H9 (cell line): Measurements from ENCODE around the gene NKPD1. TPM values are rescaled to one million over a fixed set of nuclear protein-coding genes. Genes with fewer than 3 reads are reported as not detected.

Experiments used
- DNase-seq: peaks from one replicate; pipeline ENCODE4 v3.0.0-alpha.2; 2017
- H2AFZ ChIP-seq: one replicate; pipeline ENCODE4 v1.6.1; 2013; ENCODE audit warnings: mild to moderate bottlenecking, low read length, control low read depth, moderate library complexity
- H2AK5ac ChIP-seq: 2 replicates; pipeline ENCODE4 v1.6.1; 2013; ENCODE audit warnings: low read length, control low read depth, mixed read lengths; ENCODE audit not compliant: insufficient read length
- H2BK120ac ChIP-seq: one replicate; pipeline ENCODE4 v1.6.1; 2013; ENCODE audit warnings: low read depth, mild to moderate bottlenecking, low read length, control low read depth, inconsistent platforms; ENCODE audit not compliant: poor library complexity, severe bottlenecking
- H2BK12ac ChIP-seq: 2 replicates; pipeline ENCODE4 v1.6.1; 2013; ENCODE audit warnings: low read length, control low read depth, mixed read lengths, low read depth; ENCODE audit not compliant: insufficient read length
- H2BK15ac ChIP-seq: 2 replicates; pipeline ENCODE4 v1.6.1; 2013; ENCODE audit warnings: low read depth, low read length, control low read depth
- H2BK20ac ChIP-seq: one replicate; pipeline ENCODE4 v1.6.1; 2013; ENCODE audit warnings: low read depth, mild to moderate bottlenecking, low read length, control low read depth, inconsistent platforms; ENCODE audit not compliant: poor library complexity, severe bottlenecking
- H2BK5ac ChIP-seq: 2 replicates; pipeline ENCODE4 v1.6.1; 2013; ENCODE audit warnings: low read length, control low read depth, mixed read lengths; ENCODE audit not compliant: insufficient read length
- H3K14ac ChIP-seq: 2 replicates; pipeline ENCODE4 v1.6.1; 2013; ENCODE audit warnings: low read length, control low read depth; ENCODE audit not compliant: insufficient read depth
- H3K18ac ChIP-seq: 2 replicates; pipeline ENCODE4 v1.6.1; 2013; ENCODE audit warnings: low read depth, mild to moderate bottlenecking, mixed read lengths, low read length, control low read depth; ENCODE audit not compliant: insufficient read length
- H3K23ac ChIP-seq: 2 replicates; pipeline ENCODE4 v1.6.1; 2013; ENCODE audit warnings: low read length, control low read depth, mixed read lengths, low read depth; ENCODE audit not compliant: insufficient read length
- H3K23me2 ChIP-seq: 2 replicates; pipeline ENCODE4 v1.6.1; 2013; ENCODE audit warnings: low read depth, mild to moderate bottlenecking, mixed read lengths, low read length, control low read depth; ENCODE audit not compliant: insufficient read length, poor library complexity, severe bottlenecking
- H3K27ac ChIP-seq: 2 replicates; pipeline ENCODE4 v1.5.1; 2013; ENCODE audit warnings: low read length, control low read depth, mixed read lengths, low read depth; ENCODE audit not compliant: insufficient read length
- H3K27me3 ChIP-seq: 2 replicates; pipeline ENCODE4 v1.6.1; 2013; ENCODE audit warnings: low read length, control low read depth, inconsistent platforms; ENCODE audit not compliant: insufficient read depth
- H3K4ac ChIP-seq: 2 replicates; pipeline ENCODE4 v1.6.1; 2013; ENCODE audit warnings: low read depth, mild to moderate bottlenecking, control low read depth, inconsistent platforms, low read length, moderate library complexity
- H3K4me1 ChIP-seq: 2 replicates; pipeline ENCODE4 v1.6.1; 2013; ENCODE audit warnings: low read length, control low read depth, inconsistent platforms; ENCODE audit not compliant: insufficient read depth
- H3K4me2 ChIP-seq: 2 replicates; pipeline ENCODE4 v1.6.1; 2013; ENCODE audit warnings: low read length, control low read depth, mixed read lengths; ENCODE audit not compliant: insufficient read length, insufficient read depth
- H3K56ac ChIP-seq: 2 replicates; pipeline ENCODE4 v1.6.1; 2013; ENCODE audit warnings: low read depth, mild to moderate bottlenecking, mixed read lengths, low read length, control low read depth; ENCODE audit not compliant: insufficient read length
- H3K79me1 ChIP-seq: 2 replicates; pipeline ENCODE4 v1.6.1; 2013; ENCODE audit warnings: low read depth, mild to moderate bottlenecking, moderate library complexity, low read length, control low read depth, inconsistent platforms; ENCODE audit not compliant: insufficient read depth, poor library complexity, severe bottlenecking
- H3K79me2 ChIP-seq: 2 replicates; pipeline ENCODE4 v1.6.1; 2013; ENCODE audit warnings: low read length, control low read depth, inconsistent platforms; ENCODE audit not compliant: insufficient read depth
- H3K9ac ChIP-seq: 2 replicates; pipeline ENCODE4 v1.6.1; 2013; ENCODE audit warnings: low read length, control low read depth, mixed read lengths; ENCODE audit not compliant: insufficient read length; ENCODE audit errors: extremely low read depth
- H3K9me3 ChIP-seq: one replicate; pipeline ENCODE4 v1.6.1; 2013; ENCODE audit warnings: low read depth, low read length, inconsistent platforms; ENCODE audit not compliant: control insufficient read depth
- H3T11ph ChIP-seq: one replicate; pipeline ENCODE4 v1.6.1; 2013; ENCODE audit warnings: mild to moderate bottlenecking, low read length, control low read depth, inconsistent platforms
- H4K20me1 ChIP-seq: one replicate; pipeline ENCODE4 v1.6.1; 2013; ENCODE audit not compliant: control insufficient read depth, insufficient read length, insufficient read depth
- H4K5ac ChIP-seq: 2 replicates; pipeline ENCODE4 v1.6.1; 2013; ENCODE audit warnings: low read depth, mild to moderate bottlenecking, mixed read lengths, low read length, control low read depth; ENCODE audit not compliant: insufficient read length
- H4K8ac ChIP-seq: replicated peaks from 2 replicates; pipeline ENCODE4 v1.6.1; 2013; ENCODE audit warnings: low read length, control low read depth, mixed read lengths, low read depth; ENCODE audit not compliant: insufficient read length
- H4K91ac ChIP-seq: 2 replicates; pipeline ENCODE4 v1.6.1; 2013; ENCODE audit warnings: low read depth, mild to moderate bottlenecking, moderate library complexity, mixed read lengths, low read length, control low read depth; ENCODE audit not compliant: insufficient read length
- H3K27ac Mint-ChIP-seq, 3 experiments: 2 replicates in 2 of 3; 3 replicates in 1 of 3; pipeline ENCODE4 v1.8.0; 2020 to 2021; ENCODE audit warnings: mixed read lengths in 3 of 3, mild to moderate bottlenecking in 1 of 3, moderate library complexity in 1 of 3
- H3K27me3 Mint-ChIP-seq: 2 replicates; pipeline ENCODE4 v1.8.0; 2021; ENCODE audit warnings: low read depth, mild to moderate bottlenecking, moderate library complexity, mixed read lengths
- H3K36me3 Mint-ChIP-seq, 3 experiments: 2 replicates in 2 of 3; 3 replicates in 1 of 3; pipeline ENCODE4 v1.8.0; 2020 to 2021; ENCODE audit warnings: low read depth in 3 of 3, mixed read lengths in 3 of 3; ENCODE audit not compliant: insufficient read depth in 1 of 3
- H3K4me1 Mint-ChIP-seq, 2 experiments: 2 replicates each; pipeline ENCODE4 v1.8.0; 2020; ENCODE audit warnings: mixed read lengths in 2 of 2
- H3K4me3 Mint-ChIP-seq, 2 experiments: 2 replicates in 1 of 2; 3 replicates in 1 of 2; pipeline ENCODE4 v1.8.0; 2020 to 2021; ENCODE audit warnings: mild to moderate bottlenecking in 2 of 2, mixed read lengths in 2 of 2, moderate library complexity in 1 of 2
- H3K9me3 Mint-ChIP-seq, 2 experiments: 2 replicates in 1 of 2; 3 replicates in 1 of 2; pipeline ENCODE4 v1.8.0; 2020; ENCODE audit warnings: mild to moderate bottlenecking in 2 of 2, mixed read lengths in 2 of 2, moderate library complexity in 1 of 2
- WGBS: extraction: QIAGEN DNeasy Blood & Tissue Kit; methylation state at CpG from one replicate; pipeline ENCODE4 v1.1.7; 2013; ENCODE audit warnings: missing lambda C conversion rate, low lambda C conversion rate, mixed read lengths; ENCODE audit not compliant: insufficient read length; ENCODE audit errors: extremely low coverage; 5-methylcytosine and 5-hydroxymethylcytosine counted together
- total RNA-seq: library from RNA; stranded (reverse); gene quantifications from 2 replicates; pipeline ENCODE4 v1.2.1, GENCODE V29; 2021
- TF ChIP-seq, protein P1 (sequence below): fragments of 200-600 bp; sonication (generic); conservative IDR thresholded peaks from 3 replicates; pipeline ENCODE4 v1.8.0; 2021; ENCODE audit warnings: antibody characterized with exemption, mild to moderate bottlenecking

NKPD1 gene
- total RNA-seq, 1 experiment from 2014 or later = 0.17 TPM

- WGBS = no CpG with 5 or more reads among the region's 27 CpGs
- no peaks in the 10 kb centered on the region for H3K9me3 Mint-ChIP-seq
- no peaks in the 10 kb centered on the region for H4K20me1 ChIP-seq
- H3K27me3 ChIP-seq = no peaks in the 10 kb centered on the region; the same call in 1 of the 2 replicates
- peaks cover 13 to 36% of the 10 kb centered on the region in 2 experiments for H3K4me1 Mint-ChIP-seq
- no peak overlapping the region for H2BK5ac ChIP-seq
- H3K27ac ChIP-seq = no peak overlapping the region
- H3K79me1 ChIP-seq = no peaks in the 10 kb centered on the region
- no peak overlapping the region for H2AFZ ChIP-seq
- no peak overlapping the region for H3K14ac ChIP-seq
- H2BK20ac ChIP-seq = no peak overlapping the region
- no peak overlapping the region for H3K4me2 ChIP-seq
- H2BK120ac ChIP-seq = no peak overlapping the region
- no peak overlapping the region for H2BK12ac ChIP-seq
- no peak overlapping the region for H3K27ac Mint-ChIP-seq
- no peak overlapping the region for H3K4ac ChIP-seq
- H3K27me3 Mint-ChIP-seq = peaks cover 74% of the 10 kb centered on the region
- H3K9me3 ChIP-seq = no peaks in the 10 kb centered on the region
- H3K9ac ChIP-seq = no peak overlapping the region
- no peak overlapping the region for H3K18ac ChIP-seq
- TF ChIP-seq, protein P1, sequence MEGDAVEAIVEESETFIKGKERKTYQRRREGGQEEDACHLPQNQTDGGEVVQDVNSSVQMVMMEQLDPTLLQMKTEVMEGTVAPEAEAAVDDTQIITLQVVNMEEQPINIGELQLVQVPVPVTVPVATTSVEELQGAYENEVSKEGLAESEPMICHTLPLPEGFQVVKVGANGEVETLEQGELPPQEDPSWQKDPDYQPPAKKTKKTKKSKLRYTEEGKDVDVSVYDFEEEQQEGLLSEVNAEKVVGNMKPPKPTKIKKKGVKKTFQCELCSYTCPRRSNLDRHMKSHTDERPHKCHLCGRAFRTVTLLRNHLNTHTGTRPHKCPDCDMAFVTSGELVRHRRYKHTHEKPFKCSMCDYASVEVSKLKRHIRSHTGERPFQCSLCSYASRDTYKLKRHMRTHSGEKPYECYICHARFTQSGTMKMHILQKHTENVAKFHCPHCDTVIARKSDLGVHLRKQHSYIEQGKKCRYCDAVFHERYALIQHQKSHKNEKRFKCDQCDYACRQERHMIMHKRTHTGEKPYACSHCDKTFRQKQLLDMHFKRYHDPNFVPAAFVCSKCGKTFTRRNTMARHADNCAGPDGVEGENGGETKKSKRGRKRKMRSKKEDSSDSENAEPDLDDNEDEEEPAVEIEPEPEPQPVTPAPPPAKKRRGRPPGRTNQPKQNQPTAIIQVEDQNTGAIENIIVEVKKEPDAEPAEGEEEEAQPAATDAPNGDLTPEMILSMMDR = no peak
- no peak overlapping the region for H4K5ac ChIP-seq
- no peak overlapping the region for H4K8ac ChIP-seq
- H4K91ac ChIP-seq = no peak overlapping the region
- no peak for DNase-seq
- no peak overlapping the region for H3K56ac ChIP-seq
- no peak overlapping the region for H3K23ac ChIP-seq
- H3K23me2 ChIP-seq = no peaks in the 10 kb centered on the region
- no peak overlapping the region for H3T11ph ChIP-seq
- no peak overlapping the region for H3K4me3 Mint-ChIP-seq
- H2AK5ac ChIP-seq = no peak overlapping the region
- H3K79me2 ChIP-seq = no peaks in the 10 kb centered on the region
- no peaks in the 10 kb centered on the region for H3K4me1 ChIP-seq
- no peak overlapping the region for H2BK15ac ChIP-seq
- no peaks in the 10 kb centered on the region for H3K36me3 Mint-ChIP-seq
Measured at GRCh38 chr19:45158503-45159209, 2.1 kb downstream of the NKPD1 start.
